DMS114 treated with DMSO at 0.1 percent for 48 hours (cell line): ENCODE results near the gene DCDC2.
"Not testable (repeated sequence)": the region's sequence is repeated elsewhere in the genome, so short reads cannot be mapped to it uniquely, and the experiment has no call there.

Experiments
- DNase-seq: peaks from one replicate; lab custom pipeline; 2025; ENCODE audit not compliant: unreplicated experiment; lab: John Stamatoyannopoulos, UW

DCDC2 gene

GRCh38 chr6:24381476-24382219 is 23.8 kb upstream of the DCDC2 start:
- no peak for DNase-seq

- no peak for DNase-seq
Observed at GRCh38 chr6:24378473-24379097, 20.7 kb upstream of the DCDC2 start.

- no peak for DNase-seq
Observed at GRCh38 chr6:24376871-24377270, 19.0 kb upstream of the DCDC2 start.

- DNase-seq, result no peak
Observed at GRCh38 chr6:24374612-24375011, 16.8 kb upstream of the DCDC2 start.

GRCh38 chr6:24365103-24365633 is 7.3 kb upstream of the DCDC2 start:
- DNase-seq, result not testable (repeated sequence)

DNA sequence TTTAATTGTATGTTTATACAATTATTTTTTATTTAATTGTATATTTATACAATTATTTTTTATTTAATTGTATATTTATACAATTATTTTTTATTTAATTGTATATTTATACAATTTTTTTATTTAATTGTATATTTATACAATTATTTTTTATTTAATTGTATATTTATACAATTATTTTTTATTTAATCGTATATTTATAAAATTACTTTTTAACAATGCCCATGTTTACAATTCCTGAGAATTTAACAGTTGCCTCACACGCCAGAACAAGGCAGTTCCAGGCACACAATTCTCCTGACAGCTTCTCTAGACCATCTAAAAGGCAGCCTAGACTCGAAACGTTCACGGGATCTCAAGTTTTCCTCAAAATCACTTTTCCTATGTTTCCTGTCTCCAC is 4.5 kb upstream of the DCDC2 start:
- not testable (repeated sequence) for DNase-seq

DNA sequence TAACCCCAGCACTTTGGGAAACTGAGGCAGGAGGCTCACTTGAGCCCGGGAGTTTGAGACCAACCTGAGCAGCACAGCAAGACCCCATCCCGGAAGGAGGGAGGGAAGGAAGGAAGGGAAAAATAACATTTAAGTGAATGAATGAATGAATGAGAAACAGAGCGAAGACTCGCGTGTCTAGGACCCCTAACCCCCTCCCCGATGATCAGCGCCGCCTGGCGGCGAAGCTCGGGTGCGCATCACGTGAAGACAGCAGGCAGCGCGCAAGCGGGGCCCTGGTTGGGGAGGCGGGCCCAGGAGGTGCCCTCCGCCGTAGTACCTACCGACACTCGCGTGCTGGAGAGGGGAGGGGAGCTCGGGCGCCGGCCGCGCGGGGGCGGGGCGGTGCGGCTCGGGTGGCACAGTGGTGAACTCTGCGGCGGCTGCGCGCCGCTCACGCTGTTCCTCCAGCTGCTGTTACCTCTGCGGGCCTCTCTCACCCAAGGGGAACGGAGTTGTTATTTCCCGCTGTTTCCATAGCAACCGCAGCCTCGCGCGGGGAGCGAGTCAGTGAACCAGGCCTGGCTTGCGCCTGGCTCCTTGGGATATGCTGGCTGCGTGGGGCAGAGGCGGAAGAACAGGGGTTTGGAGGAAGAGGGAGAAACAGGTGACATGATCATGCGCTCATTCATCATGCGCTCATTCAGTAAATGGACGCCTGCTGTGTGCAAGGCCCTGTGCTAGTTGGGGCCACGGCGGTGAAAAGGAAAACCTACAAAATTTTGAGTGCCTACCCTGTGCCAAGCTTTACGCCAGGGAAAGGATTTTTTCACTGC is 2.0 kb upstream of the DCDC2 start:
- DNase-seq, result peak; percentile 72

DNA sequence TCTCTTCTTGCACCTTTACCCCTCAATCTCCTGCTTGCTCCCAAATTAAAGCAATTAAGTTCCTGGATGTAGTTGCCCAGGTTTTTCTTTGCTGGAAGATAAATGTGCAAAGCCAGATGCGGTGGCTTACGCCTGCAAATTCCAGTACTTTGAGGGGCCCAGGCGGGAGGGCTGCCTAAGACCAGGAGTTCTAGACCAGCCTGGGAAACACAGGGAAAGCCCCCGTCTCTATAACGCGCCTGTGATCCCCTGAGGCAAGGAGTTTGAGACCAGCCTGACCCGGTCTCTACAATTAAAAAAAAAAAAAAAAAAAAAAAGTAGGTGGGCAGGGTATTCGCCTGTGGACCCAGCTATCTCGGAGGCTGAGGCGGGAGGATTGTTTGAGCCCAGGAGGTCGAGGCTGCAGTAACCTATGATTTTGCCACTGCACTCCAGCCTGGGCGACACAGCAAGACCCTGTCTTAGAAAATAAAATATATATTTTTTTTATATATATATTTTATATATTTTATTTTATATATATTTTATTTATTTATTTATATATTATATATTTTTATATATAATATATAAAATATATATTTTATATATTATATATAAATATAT is 461 bp upstream of the DCDC2 start:
- DNase-seq, result no peak

GRCh38 chr6:24356310-24356973 is 1.4 kb downstream of the DCDC2 start:
- DNase-seq, result no peak

DNA sequence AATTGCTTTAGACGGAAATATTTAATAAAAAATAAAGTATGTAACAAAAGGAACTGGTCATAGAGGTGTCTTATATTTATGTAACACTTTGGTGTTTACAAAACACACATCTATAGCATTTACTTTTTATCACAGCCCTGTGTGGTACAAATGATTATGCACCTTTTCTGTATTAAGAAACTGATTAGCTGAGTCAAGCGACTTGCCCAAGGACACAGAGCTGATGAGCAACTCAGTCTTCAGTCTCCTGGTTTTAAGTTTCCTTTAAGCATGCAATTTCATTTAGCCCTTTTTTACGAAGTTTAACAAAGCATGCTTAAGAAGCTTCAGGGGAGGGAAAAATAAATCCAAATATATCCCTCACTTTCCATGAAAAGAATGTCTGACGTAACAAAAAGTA is 2.5 kb downstream of the DCDC2 start:
- DNase-seq, result no peak

DNA sequence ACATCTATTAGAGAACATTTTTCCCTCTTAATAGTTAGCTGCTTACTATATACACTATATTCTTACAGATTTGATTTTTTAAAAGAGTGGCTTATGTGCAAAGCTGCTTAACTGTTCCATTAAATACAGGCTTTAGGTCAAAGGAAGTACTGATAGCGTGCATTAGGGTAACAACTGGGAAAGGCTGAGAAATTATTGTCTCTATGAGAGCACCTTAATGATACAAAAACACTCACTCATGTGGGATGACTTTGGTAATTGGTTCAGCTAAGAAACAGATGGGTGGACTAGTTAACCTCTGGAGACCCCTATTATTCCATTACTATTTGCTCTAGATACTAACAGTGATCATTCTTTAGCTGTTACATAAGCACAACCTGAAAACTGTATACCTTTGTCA is 4.0 kb downstream of the DCDC2 start:
- no peak for DNase-seq

DNA sequence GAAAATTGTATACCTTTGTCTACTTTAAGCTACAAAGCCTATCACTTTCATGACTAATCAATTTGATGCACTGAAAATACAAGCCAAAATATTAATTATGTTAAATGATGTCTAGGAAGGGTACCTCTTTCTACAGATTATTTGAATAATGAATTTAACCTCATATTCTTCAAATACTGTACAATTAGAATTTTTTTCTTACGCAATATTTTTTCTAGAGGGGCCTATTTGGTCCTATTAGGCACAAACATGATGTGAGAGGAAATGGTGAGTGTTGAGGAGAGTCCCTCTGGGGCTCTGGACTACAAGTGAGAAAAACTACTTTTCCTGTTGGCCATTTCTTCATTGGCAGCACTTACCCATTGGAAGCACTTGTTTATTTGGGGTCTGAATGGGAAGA is 5.4 kb downstream of the DCDC2 start:
- no peak for DNase-seq

DNA sequence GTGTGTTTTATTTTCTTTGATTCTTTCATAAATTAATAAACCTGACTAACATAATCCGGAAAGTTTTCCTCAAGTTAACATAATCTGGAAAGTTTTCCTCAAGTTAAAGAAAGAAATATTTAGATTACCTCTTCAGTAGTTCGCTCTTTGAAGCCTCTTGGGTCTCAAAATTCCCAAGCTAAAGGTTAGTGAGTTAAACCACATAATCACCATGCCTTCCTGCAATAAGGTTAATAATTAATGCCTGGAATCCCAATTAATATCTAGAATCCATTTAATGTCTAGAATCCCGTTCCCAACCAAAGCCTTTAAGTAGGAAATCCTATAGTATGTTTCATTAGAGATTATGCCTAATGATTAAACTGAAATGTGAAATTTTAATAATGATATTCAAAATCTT is 12.9 kb downstream of the DCDC2 start:
- DNase-seq, result no peak

- no peak for DNase-seq
Observed at GRCh38 chr6:24340998-24341938, 16.6 kb downstream of the DCDC2 start.

- DNase-seq, result no peak
Observed at GRCh38 chr6:24339932-24340331, 17.9 kb downstream of the DCDC2 start.

GRCh38 chr6:24334285-24334684 is 23.6 kb downstream of the DCDC2 start:
- no peak for DNase-seq

GRCh38 chr6:24332317-24332716 is 25.5 kb downstream of the DCDC2 start:
- no peak for DNase-seq

DNA sequence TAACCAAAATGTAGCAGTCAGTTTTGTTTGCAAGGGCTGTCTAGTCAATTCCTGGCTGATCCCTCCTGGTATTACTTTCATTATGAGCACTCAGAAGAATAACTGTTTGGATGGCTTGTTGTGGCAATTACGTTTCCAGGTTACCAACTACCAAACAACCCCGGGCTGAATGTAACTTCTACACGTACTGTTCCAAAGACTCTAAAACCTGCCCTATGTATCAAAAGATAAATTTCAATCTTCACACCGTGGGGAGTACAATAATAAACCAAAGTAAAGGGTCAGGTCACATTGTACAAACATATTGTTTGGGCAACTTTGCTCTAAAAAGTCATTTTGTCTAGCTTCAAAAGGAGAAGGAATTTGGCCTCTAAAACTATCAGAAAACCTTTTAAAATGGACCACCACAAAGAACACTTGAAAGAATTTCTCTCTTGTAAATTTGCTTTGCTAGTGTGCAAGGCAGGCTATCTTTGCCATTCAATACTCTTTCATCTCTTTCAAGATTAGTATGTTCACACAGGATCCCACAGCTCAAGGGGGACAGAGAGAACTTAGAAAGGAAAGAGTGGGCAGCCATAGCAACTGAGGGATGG is 27.6 kb downstream of the DCDC2 start:
- DNase-seq, result no peak

DNA sequence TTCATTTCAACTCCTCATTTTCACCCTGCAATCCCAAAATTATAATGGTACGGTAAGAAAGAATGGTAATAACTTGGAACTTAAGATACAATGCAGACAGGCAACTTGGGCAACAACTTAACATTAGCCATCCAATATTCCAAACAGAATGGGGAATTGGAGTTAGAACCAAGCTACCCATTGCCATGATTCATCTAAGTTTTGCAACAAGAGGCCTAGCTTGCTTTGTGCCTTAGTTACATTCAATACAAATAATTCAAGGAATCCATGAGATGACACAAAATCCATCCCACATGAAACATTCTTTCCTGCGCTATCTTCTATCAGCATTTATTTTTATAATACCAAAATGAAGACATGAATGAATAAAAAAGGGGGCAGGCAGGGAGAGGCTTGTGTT is 28.4 kb downstream of the DCDC2 start:
- no peak for DNase-seq
